GM18517 (cell line): ENCODE measurements around the gene JCAD.

Source experiments
- ATAC-seq: cut with Tn5 transposase; IDR thresholded peaks from one replicate; pipeline ENCODE4 v1.9.1; 2021; ENCODE audit warnings: mild to moderate bottlenecking, moderate library complexity; ENCODE audit not compliant: unreplicated experiment

Gene JCAD

DNA sequence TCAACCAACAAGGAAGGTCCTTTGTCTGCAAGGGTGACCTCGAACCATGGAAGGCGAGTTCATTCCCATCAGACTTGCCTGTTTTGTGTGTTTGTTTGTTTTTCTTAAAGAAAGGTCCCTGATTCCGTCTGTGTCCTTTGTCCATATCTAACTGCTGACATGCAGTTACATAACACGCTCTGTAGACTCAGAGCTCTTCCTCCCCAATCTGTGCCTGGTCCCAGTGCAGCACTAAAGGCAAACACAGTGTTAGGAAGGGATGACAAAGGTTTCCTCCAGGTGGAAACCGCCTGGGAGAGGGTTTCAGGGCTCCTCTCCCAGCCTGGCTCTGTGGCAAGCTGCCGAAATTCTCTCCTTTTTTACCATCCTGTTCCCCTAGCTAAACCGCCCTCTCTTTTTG is 13.4 kb downstream of the JCAD start:
- ATAC-seq: no peak

DNA sequence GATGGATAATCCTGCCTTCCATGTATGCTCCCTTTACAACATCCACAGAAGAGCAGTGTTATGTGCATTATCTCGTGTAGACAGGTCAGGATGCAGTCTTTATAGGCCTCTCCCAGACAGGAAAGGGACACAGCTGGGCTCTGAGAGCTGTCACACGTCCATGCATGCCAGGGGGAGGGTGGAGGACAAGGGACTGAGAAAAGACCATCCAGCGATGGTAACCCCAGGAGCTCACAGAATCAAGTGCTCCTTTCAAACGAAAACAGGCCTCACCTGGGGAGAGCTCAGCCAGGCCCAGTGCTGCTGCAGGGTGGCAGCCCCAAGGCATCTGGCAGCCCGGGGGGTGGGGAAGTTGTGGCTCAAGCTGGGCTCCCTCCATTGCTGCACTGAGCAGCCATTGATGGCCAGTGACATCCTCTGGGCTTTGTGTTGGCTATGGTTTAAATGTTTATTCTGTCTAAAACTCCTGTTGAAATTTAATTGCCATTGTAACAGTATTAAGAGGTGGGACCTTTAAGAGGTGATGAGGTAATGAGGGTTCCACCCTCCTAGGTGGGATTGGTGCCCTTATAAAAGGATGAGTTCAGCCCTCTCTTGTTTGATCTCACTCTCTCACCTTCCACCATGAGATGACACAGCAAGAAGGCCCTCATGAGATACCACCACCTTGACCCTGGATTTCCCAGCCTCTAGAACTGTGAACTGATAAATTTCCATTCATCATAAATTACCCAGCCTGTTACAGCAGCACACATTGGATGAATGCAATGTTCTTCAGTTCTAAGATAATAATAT is 15.7 kb downstream of the JCAD start:
- ATAC-seq: no peak

DNA sequence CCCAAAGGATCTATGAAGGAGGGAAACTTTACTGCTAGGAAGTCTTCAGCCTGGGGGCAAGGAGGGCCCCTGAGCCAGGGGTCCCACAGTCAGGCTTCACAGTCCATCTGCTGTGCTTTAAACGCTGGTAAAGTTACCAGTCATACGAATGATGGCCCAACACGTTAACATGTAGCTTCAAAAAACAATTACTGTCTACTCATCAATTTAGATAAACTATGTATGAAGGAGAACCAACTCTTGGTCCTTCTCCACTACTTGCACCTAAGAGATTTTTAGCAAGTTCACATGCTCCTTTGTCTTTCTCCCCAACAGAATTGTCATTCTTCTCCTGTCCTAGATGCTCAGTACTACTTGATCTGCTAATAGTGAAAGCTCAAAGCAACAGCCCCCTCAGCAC is 16.6 kb downstream of the JCAD start:
- ATAC-seq: no peak

DNA sequence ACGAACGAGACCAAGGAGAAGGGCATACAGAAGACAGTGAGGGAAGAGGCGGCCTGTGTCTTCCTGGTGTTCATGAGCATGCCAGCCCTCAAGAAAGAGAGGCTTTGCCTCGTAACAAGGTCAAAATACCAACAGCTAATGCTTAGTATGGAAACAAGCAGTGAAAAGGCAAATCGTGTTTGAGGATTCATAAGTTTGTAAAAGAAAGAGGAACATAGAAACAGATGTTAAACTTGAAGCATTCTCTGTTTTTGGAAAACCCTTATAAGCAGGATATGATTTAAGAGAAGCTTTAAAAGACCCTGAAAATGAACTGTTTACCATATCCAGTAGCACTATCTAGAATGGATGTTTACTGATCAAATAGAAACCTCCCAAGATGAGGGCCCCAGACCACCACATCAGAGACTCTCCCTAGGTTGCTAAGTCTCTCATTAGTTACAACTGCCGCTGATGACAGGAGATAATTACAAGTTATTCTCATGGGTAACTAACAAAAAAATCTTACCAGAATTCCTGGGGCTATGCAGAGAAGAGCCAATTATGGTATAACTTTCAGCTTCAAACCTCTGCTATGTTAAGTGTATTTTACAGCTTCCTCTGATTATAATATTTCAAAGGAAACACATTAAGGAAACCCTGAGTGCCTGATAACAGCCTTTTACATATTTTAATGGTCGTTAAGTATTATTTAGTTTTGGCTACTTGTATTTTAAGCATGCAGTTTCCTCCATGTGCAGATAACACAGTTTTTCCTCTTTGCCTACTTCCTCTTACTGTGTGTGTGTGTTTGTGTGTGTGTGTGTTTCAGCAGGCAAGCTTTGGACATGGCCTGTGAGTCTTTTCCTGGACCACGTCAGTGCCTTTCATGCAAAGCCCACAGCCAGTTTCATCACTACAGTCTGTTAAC is 17.9 kb downstream of the JCAD start:
- ATAC-seq: no peak

DNA sequence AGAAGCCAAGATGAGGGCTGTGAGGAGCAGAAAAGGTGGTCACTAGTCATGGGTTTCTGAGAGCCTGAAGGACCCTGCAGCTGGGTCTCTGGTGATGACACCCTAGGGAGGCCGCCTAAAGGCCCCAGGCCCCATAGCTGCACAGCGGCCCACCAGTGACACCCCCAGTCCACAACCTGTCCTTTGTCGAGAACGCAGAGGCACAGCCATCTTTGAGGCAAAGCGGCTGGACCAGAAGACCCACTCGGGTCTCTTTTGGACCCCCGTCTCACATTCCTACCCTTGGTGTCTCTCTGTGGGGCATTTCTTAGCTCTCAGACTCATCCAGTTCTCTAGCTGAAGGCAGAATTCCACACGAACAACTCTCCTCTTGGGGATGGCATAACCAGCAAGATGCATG is 18.8 kb downstream of the JCAD start:
- no peak for ATAC-seq

DNA sequence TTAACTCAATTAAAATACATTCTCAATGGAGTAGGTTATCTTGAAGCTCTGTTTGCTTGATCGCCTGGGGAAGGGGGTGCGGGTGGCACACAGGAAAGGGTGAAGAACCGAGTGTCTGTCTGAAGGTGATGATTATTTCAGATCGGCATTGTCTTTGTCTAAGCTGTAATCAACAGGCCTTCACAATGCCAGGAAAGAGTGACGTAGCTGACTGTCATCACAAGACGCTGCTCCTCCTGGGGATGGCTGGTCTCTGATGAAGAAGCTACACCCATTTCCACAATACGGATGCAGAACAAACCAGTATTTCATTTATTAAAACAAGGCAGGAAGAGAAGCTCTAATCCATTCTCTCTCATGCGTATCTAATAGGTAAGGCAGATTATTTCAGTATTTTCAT is 19.4 kb downstream of the JCAD start:
- no peak for ATAC-seq

DNA sequence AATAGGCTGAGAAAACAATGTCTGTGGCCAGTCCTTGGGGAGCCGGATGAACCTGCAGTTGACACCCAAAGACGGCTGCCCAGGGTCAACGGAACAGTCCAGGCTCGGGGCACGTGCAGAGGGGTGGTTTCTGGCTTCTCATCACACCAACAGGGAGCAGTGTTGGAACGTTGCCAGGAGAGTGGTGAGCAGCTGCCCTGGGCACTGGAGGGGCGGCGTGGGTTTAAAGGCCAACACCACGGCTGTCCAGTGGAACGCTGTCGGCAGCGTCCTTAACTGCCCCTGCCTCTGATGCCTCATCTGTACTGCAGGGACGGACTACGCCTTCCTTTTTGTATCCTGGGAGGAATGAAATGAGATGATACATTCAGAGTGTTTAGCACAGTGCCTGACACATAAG is 19.8 kb downstream of the JCAD start:
- no peak for ATAC-seq

DNA sequence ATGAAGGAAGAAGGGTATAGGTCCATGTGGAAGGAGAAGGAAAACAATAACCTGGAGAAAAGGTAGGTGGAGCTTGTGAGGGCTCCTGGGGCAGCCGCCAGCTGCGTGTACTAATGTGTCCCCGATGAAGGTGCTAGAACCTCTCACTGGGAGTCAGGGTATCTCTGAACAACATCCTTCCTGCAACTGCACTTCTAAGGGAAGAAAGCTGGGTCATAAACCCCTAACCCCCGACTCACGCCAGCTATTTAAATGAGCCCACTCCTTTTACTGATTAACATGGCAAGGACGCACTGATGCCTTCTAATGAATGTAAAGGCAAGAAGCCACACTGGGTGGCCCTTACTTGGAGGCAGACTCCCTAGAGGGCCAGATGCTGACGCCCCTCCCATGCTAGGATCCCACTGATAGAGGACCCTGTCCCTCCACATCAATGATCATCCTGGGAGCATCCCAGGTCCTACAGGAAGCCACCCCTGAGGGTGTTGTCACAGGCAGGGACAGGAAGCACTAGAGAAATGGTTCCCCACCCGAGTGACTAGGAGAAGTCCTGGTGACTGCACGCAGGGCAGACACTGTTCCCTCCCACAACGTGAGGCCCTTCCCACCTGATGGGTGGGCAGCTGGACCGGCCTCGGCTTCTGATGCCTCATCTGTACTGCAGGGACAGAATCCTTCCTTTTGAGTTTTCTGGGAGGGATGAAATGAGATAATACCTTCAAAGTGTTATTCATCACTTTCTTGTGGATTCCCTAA is 20.4 kb downstream of the JCAD start:
- ATAC-seq: no peak

DNA sequence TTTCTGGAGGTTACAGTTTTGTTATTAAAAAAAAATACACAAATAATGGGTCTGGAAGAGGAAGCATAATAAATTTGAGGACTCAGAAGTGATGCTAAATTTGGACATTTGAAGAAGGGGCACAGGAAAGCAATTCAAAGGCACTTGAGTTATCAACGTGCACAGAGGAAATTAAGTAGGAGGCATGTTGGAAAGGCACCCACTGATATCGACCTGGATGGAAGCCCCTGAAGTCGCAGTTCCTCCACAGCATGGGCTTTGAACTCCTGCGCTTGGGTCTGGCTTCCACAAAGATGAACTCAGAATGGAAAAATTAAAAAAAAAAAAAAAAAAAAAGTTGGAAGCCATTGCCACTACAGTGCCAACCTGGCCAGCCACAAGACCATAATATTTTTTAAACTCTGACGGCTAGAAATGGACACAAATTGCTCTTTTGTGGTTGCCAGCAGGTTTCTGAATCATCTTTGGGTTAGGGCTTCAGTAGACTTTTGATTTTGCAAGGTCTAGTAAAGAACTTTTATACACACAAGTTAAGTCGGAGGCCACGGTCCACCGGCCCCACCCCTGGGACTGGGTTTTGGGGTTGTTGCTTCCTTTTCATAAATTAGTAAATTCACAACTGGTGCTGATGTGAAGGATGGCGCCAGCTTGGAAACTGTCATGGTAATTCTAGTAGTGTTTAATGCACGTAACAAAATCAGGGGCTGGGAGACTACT is 21.6 kb downstream of the JCAD start:
- ATAC-seq: no peak

DNA sequence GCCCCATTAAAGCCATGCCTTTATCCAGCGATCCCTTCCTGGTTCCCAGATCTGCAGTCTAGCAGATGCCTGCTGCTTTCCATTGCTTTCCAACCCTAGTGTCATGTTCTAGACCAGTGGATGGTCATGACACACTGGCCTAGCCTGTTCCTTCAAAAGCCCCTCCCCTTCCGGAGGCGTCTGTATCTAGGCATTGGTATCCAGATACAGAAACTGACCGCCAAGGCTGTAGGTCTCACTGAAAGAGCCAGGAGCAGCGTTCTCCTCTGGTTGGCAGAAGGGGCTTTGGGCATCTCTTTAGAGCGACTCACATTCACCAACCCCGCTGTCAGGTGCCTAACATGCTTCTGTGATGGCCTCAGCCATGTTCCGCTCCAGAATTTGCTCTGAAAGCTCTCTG is 22.6 kb downstream of the JCAD start:
- ATAC-seq: no peak

DNA sequence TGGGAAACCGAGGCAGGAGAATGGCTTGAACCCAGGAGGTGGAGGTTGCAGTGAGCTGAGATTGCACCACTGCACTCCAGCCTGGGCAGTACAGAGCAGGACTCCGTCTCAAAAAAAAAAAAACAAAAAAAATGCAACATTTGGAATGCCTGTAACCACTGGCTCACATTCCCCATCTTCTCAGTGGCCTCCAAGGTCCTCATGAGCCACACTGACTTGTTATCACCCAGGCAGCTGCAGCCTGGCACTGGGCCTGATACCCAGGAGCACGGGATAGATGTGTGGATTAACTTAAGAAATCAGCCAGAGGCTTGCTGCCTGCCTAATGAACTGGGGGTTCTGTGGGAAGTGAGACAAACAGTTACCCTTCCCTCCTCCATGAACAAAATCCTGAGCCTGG is 23.0 kb downstream of the JCAD start:
- no peak for ATAC-seq

DNA sequence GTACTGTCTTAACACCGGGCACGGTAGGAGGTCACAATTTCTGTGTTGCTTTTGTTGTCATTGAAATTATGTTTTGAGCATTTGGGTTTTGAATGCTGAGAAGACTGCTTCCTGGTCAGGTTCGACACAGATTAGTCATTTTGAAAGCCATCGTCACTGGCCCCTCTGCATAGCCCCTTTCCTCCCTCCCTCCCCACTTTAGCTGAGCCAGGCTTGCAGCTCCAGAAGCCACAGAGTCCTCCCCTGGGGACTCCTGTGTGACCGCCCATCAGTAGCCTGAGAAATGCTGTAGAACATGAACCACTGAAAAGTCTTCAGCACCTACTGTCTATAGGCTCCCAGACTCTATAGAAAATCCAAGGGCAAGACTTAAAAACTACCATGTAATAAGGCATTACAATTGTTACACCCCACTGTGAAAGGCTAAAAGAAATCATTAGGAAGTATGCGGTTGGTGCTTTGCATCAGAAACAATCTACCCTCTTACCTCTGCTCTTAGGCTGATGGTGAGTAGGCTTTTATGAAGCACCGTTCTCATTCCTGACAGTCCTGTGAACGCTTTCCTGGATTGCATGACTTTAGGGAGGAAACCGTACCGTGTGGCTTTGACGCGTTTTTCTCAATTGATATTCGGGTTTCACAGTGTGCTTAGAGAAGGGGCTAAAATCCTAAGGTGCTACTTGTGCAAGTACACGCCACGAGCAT is 24.8 kb downstream of the JCAD start:
- peak; percentile 71 for ATAC-seq

DNA sequence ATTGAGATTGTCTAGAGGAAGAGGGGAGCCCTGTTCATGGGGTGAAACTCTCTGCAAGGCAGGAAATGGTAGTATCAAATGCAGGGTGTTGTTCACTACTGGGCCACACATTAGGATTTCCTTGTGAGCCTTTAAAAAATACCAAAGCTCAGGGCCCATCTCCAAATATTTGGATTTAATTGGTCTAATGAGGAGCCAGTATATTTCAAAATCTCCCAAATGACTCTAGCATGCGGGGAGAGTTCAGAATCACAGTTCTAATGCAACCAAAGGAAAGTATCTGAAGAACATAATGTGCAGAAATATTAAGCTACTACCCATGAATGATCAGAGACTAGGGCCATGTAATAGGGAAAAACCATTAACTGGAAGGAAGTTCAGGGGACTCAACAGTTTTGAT is 27.3 kb downstream of the JCAD start:
- ATAC-seq: no peak

DNA sequence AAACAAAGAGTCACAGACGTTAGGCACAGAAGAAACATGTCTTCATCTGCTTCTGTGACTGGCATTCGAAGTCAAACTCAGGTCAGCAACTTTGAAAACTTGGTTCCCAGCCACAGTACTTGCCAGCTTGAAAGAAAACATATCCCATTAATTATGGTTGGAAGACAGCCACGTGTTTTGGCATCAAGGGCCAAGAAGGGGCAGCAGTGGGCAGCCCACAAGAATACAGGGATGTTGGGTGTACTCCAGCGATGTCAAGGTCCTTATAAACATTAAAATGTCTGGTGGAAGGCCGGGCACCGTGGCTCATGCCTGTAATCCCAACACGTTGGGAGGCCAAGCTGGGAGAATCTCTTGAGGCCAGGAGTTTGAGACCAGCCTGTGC is 29.5 kb downstream of the JCAD start:
- no peak for ATAC-seq

DNA sequence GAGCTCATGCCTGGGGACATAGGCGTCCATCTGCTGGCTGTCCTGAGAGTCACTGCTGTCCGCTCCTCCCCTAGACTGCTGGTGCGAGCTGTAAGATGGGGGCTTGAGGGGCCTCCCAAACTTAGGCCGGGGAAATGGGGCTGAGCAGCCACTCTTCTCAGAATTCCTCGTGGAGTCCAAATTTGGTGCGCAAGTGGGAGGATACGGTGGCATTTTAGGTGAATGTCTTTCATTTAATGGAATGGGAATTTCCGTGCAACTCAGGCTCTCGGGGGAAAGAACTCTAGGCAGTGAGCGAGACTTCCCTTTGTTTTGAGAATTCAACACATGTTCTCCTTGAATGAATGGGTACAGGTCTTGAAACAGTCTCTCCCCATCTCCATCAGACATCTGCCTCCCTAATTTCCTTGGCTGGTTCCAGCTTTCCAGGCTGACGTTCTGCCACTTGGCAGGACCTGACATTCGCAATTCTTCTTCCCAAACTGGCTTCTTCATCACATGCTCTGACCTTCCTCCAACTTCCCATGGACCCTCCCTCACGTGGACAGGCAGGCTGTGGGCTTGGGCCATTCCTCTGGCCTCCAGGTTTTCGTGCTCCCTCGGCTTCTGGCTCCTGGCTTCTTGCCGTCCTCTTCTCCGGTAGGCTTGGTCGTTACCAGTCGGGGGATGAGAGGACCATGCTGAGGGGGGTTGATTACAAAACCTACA is 30.1 kb downstream of the JCAD start:
- no peak for ATAC-seq

DNA sequence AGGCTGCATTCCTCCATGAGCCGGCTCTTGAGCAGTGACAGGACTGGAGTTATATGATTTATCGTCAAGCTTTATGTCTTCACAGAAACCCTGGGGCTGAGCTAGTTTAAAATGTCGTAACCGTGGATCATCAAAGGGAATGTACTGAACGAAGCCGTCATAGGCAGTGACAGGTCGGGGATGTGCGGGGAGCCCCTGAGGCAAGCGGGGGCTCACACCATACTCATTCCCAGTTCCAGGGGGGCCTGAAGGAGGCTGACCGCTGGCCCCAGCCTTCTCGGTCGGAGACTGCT is 30.7 kb downstream of the JCAD start:
- no peak for ATAC-seq

DNA sequence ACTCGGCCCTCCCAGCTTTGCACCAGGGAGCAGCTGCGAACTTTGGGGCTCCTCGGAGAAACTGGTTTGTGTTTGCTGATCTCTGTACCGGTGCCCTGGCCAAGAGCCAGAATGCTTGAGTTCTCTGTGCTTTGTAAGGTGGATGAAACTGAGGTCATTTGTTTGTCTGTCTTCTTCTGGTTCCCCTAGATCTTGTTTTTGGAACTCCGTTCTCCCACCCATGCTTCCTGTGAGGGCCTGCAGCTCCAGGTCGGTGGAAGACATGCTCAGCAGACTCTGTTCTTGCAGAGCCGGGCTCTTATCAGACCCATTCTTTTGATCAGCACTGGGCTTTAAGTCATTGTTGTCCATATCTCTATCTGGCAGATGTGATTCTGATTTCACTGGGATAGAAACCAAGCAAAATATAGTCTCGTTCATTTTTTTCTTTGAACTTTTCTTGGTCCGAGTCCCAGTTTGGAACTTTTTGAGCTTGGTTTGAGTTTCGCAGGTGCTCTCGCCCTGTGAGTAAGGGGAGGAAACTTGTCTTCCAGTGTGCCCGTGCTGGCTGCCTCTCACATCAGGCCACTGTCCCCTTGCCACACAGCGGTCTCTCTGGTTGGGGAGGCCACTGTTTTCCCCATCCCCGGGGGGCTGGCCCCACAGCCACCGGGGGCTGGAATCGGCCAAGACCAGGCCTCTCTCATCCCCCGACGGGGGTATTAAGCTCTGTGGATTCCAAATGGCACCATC is 31.2 kb downstream of the JCAD start:
- ATAC-seq: no peak

DNA sequence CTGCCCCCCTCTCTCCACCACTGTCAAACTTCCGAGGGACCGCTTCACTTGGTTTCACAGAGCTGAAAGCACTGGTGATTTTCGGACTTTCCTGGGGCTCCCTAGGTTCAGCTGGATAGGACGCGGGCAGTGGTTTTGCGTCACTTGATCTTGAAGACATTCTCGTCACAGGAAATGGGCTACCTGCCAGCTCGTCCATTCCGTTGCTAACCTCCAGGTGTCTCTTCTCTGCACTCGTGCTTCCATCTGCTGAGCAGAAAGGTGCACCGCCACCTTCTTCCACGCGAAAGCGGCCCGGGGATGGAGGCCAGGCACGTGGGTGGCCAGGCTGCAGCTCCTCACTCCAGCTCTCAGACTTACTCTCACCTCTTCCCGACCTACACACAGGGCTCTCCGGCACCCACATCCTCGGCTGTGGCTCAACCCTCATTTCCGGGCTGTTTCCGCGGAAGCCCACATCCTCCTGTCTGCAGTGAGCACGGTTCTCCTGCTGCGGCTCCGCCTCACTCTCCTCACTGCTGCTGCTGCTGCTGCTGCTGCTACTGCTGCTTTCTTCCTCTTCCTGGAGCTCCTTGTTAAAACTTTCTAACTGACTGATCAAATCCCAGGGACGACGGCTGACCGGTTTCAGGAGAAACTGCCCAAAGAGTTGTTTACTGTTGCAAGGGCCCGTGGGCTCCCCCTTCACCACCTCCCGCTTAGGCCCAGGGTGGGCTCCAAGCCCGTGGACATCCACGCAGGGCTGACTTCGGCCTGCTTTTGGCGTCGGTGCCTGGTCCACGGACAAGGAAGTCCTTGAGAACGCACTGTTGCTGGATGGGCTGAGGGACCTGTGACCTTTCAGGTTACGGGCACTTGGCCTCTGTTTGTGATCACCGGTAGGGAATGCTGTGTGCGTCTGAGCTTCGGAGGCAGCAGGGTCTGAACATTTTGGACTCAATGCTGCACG is 32.1 kb downstream of the JCAD start:
- ATAC-seq: peak; percentile 87
